Osteoblast (primary cell): Measurements from ENCODE around the gene ITPR3. TPM values are rescaled to one million over a fixed set of nuclear protein-coding genes. Genes with fewer than 3 reads are reported as not detected.
A peak's percentile ranks its signal among the peaks of the same experiment; 100 is the strongest.

Experiments used
- DNase-seq: peaks from one replicate; pipeline ENCODE4 v3.0.0; 2011; ENCODE audit warnings: low spot score, mixed read lengths; ENCODE audit not compliant: insufficient read length; ENCODE audit errors: missing footprints
- H2AFZ ChIP-seq: 2 replicates; pipeline ENCODE4 v1.6.0; 2011; ENCODE audit warnings: mild to moderate bottlenecking, low read length
- H3K27ac ChIP-seq: 2 replicates; pipeline ENCODE4 v1.5.1; 2011; ENCODE audit warnings: mild to moderate bottlenecking, low read depth, low read length, moderate library complexity
- H3K27me3 ChIP-seq: 2 replicates; pipeline ENCODE4 v1.6.0; 2012; ENCODE audit warnings: mild to moderate bottlenecking, control low read depth, inconsistent platforms, low read length, moderate library complexity; ENCODE audit not compliant: insufficient read depth
- H3K36me3 ChIP-seq: 2 replicates; pipeline ENCODE4 v1.5.1; 2011; ENCODE audit warnings: mild to moderate bottlenecking, low read length, control low read depth, moderate library complexity; ENCODE audit not compliant: insufficient read depth
- H3K4me1 ChIP-seq: 2 replicates; pipeline ENCODE4 v1.5.1; 2011; ENCODE audit warnings: mild to moderate bottlenecking, low read length, control low read depth, moderate library complexity; ENCODE audit not compliant: insufficient read depth
- H3K4me2 ChIP-seq: 2 replicates; pipeline ENCODE4 v1.6.0; 2011; ENCODE audit warnings: mild to moderate bottlenecking, low read length; ENCODE audit not compliant: insufficient read depth
- H3K4me3 ChIP-seq: fragments of 200-600 bp; sonication (generic); 3 replicates; pipeline ENCODE4 v1.5.1; 2012; ENCODE audit warnings: mild to moderate bottlenecking, low read length, inconsistent platforms; ENCODE audit not compliant: insufficient read depth
- H3K79me2 ChIP-seq: 2 replicates; pipeline ENCODE4 v1.6.0; 2012; ENCODE audit warnings: mild to moderate bottlenecking, low read length, control low read depth, inconsistent platforms; ENCODE audit not compliant: insufficient read depth
- H3K9me3 ChIP-seq: 2 replicates; pipeline ENCODE4 v1.5.1; 2011; ENCODE audit warnings: low read depth, low read length, control low read depth
- H4K20me1 ChIP-seq: 2 replicates; pipeline ENCODE4 v1.6.0; 2012; ENCODE audit warnings: mild to moderate bottlenecking, low read length, control low read depth; ENCODE audit not compliant: insufficient read depth
- total RNA-seq: library from RNA; depleted of rRNA; stranded (reverse); fragments of >200 nt; gene quantifications from 2 replicates; pipeline ENCODE4 v1.2.3, GENCODE V29; 2012
- TF ChIP-seq, protein P1 (sequence below): IDR thresholded peaks from 2 replicates; pipeline ENCODE4 v1.5.1; 2011; ENCODE audit warnings: mild to moderate bottlenecking, low read depth, low read length, moderate library complexity; ENCODE audit errors: extremely low read depth

ITPR3 gene
- 46.7 and 52.2 TPM in 2 replicates for total RNA-seq

DNA sequence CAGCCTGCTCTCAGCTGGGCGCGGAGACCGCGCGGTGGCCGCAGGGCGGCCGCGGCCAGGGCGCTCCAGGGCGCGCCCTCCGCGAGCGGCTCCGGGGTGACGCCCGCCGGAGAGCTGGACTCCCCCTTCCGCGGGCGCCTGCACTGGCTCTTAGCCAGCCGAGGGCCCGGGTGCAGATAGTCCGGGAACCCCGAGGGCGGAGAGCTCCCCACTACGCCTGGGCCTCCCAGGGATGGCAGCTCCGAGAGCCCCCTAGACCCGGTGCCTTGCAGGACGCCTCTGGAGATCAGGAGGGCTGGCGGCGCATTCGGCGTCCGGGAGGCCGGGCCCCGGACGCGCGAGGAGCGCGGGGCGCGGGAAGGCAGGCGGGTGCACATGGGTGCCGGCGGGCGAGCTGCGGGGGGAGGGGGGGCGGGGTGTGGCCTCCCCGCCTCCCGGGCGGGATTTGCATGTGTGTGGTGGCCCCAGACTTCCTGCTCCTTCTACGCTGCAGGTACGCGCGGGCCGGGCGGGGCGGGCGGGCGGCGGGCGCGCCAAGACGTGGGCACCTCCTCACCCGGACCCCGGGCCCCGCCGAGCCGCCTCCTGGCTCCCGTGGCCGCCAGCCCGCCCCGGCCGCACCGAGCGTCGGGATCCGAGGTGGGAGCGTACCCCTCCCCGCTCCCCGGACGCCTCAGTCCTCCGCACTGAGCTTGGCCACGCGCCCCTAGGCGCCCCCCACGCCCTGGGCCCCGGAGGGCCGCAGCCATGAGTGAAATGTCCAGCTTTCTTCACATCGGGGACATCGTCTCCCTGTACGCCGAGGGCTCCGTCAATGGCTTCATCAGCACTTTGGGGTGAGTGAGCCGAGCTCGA, at the start of gene ITPR3:
TSS of gene ITPR3 (plus strand) at position 467 of the 855 bp plus-strand sequence. CDS start at position 748, 281 bp downstream.
- Histone ChIP-seq H3K79me2 (peaks cover 45% of the 10 kb centered on the region), H3K4me3 (peak within 1 kb of the TSS; percentile 84), H3K27me3 (no peaks in the 10 kb centered on the region), H3K36me3 (no peaks in the 10 kb centered on the region), H4K20me1 (no peaks in the 10 kb centered on the region), H2AFZ (peak within 1 kb of the TSS; percentile 76), H3K9me3 (no peaks in the 10 kb centered on the region), H3K27ac (peak within 1 kb of the TSS; percentile 32), H3K4me1 (peaks cover 11% of the 10 kb centered on the region), H3K4me2 (peak within 1 kb of the TSS; percentile 89)
- DNase-seq, result peak; percentile 97
- TF ChIP-seq, protein P1, sequence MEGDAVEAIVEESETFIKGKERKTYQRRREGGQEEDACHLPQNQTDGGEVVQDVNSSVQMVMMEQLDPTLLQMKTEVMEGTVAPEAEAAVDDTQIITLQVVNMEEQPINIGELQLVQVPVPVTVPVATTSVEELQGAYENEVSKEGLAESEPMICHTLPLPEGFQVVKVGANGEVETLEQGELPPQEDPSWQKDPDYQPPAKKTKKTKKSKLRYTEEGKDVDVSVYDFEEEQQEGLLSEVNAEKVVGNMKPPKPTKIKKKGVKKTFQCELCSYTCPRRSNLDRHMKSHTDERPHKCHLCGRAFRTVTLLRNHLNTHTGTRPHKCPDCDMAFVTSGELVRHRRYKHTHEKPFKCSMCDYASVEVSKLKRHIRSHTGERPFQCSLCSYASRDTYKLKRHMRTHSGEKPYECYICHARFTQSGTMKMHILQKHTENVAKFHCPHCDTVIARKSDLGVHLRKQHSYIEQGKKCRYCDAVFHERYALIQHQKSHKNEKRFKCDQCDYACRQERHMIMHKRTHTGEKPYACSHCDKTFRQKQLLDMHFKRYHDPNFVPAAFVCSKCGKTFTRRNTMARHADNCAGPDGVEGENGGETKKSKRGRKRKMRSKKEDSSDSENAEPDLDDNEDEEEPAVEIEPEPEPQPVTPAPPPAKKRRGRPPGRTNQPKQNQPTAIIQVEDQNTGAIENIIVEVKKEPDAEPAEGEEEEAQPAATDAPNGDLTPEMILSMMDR, result no peak

DNA sequence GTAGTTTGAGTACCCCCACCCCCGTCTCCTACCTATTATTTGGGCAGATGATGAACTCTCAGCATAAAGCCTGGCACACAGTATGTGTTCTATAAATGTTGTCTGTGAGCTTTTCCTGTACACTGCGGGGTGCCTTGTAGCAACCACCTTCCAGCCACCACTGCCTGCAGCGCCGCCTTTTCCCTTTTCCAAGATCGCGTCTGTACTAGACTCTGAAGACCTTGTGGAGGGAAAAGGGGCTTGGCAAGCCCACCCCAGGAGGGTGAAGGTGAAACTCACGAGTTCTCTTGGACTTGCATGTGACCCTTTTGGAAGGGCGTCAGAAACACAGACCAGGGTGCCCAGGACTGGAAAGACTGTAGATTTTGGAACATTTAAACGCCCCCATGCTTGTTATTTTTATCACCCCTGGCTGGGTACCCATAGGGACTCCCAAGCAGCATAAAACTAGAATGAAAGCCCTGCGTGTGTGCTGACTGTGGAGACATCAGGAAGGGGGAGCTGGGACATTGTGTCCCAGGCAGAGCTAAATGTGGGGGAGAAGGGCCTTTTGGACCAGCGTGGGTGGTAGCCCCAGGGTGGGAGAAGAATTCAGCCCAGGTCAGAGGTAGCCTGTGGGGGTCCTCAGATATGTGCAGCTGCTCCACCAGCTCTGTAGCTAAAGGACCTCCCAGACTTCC, 49.3 kb upstream of the ITPR3 start:
- H4K20me1 ChIP-seq, result peaks cover 2% of the 10 kb centered on the region
- H3K4me2 ChIP-seq, result peak overlapping the region; percentile 97
- H3K27ac ChIP-seq, result peak overlapping the region; percentile 72
- H3K4me1 ChIP-seq, result peaks cover 14% of the 10 kb centered on the region
- H3K4me3 ChIP-seq, result peak overlapping the region; percentile 95
- H3K79me2 ChIP-seq, result peaks cover 2% of the 10 kb centered on the region
- peaks cover 25% of the 10 kb centered on the region for H3K36me3 ChIP-seq
- peak; percentile 69 for DNase-seq
- TF ChIP-seq, protein P1, result no peak
- H3K9me3 ChIP-seq, result no peaks in the 10 kb centered on the region
- peak overlapping the region; percentile 97 for H2AFZ ChIP-seq
- no peaks in the 10 kb centered on the region for H3K27me3 ChIP-seq

DNA sequence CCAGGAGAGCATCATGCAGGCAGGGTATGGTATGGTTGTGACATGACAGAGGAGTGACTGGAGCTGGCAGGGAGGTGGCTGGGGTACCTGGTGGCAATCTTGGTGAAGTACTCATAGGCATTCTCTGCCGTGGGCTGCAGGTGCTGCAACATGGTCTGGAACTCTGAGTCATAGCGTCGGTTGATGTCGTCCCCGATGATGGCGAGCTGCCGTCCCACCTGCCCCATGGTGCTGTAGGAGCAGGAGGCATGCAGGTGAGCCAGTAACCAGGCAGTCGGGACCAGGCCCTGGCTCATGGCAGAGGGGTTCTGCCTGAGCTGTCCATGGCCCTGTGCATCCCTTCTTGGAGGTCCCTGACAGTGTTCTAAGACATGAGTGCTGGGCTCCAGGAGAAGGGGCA, 45.9 kb upstream of the ITPR3 start:
- no peak overlapping the region for H2AFZ ChIP-seq
- peaks cover 16% of the 10 kb centered on the region for H4K20me1 ChIP-seq
- no peak overlapping the region for H3K4me3 ChIP-seq
- H3K27ac ChIP-seq, result no peak overlapping the region
- no peaks in the 10 kb centered on the region for H3K27me3 ChIP-seq
- TF ChIP-seq, protein P1, result no peak
- H3K36me3 ChIP-seq, result peaks cover 33% of the 10 kb centered on the region
- peaks cover 16% of the 10 kb centered on the region for H3K4me1 ChIP-seq
- peaks cover 34% of the 10 kb centered on the region for H3K79me2 ChIP-seq
- peak; percentile 15 for DNase-seq
- no peak overlapping the region for H3K4me2 ChIP-seq
- H3K9me3 ChIP-seq, result no peaks in the 10 kb centered on the region

DNA sequence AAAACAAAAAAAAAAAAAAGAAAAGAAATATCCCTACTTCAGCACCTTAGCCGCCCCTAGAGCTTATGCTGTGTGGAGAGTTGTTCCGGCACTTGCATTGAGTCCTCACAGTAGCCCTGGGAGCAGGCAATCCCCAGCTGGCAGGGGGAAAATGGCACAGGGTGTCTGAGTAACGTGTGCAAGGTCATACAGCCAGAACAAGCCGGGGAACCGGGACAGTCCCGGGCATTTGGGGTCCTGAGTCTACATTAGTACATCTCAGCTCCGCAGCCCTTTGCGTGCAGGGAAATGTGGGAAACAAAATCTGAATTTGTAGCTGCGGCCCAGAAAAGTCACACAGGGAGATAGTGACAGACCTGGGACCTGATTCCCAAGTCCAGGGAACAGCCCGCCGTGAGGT, 44.5 kb upstream of the ITPR3 start:
- H3K4me1 ChIP-seq, result peaks cover 8% of the 10 kb centered on the region
- TF ChIP-seq, protein P1, result no peak
- no peak overlapping the region for H3K4me2 ChIP-seq
- H3K79me2 ChIP-seq, result peaks cover 34% of the 10 kb centered on the region
- H2AFZ ChIP-seq, result no peak overlapping the region
- no peaks in the 10 kb centered on the region for H3K9me3 ChIP-seq
- H3K27ac ChIP-seq, result no peak overlapping the region
- DNase-seq, result peak; percentile 23
- no peaks in the 10 kb centered on the region for H3K27me3 ChIP-seq
- H3K4me3 ChIP-seq, result no peak overlapping the region
- H3K36me3 ChIP-seq, result peaks cover 29% of the 10 kb centered on the region
- peaks cover 16% of the 10 kb centered on the region for H4K20me1 ChIP-seq
